OCI-M2 (cell line): ENCODE measurements around the gene CSTF1.
"Not testable (repeated sequence)": the region's sequence is repeated elsewhere in the genome, so short reads cannot be mapped to it uniquely, and the experiment has no call there.

ENCODE experiments used
- DNase-seq: peaks from one replicate; lab custom pipeline; 2025; ENCODE audit not compliant: unreplicated experiment; lab: John Stamatoyannopoulos, UW

CSTF1 gene

DNA sequence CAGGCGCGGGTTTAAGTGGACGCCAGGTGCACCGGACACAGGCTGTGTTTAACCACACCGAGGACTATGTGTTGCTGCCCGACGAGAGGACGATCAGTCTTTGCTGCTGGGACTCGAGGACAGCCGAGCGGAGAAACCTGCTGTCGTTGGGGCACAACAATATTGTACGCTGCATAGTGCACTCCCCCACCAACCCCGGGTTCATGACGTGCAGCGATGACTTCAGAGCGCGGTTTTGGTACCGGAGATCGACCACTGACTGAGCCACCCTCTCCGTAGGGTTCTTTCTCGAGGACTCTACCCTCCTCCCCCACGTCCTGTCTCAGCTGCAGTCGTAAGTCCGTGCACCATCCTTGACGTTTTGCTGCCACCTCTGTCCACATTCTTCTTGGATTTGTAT is 11.0 kb downstream of the CSTF1 start:
- DNase-seq, result no peak

DNA sequence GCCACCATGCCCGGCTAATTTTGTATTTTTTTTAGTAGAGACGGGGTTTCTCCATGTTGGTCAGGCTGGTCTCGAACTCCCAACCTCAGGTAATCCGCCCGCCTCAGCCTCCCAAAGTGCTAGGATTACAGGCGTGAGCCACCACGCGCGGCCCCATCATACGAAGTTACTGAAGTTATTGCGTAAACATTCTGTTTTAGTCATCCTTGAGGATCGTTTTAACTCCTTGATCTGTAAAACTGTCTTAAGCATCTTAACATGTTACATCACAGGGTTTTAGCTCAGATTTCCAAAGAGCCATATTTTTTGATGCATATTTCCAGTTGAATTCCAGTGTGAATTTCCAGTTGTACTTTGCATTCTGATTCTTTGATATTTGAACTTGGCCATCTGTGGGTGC is 12.9 kb downstream of the CSTF1 start:
- DNase-seq, result not testable (repeated sequence)

DNA sequence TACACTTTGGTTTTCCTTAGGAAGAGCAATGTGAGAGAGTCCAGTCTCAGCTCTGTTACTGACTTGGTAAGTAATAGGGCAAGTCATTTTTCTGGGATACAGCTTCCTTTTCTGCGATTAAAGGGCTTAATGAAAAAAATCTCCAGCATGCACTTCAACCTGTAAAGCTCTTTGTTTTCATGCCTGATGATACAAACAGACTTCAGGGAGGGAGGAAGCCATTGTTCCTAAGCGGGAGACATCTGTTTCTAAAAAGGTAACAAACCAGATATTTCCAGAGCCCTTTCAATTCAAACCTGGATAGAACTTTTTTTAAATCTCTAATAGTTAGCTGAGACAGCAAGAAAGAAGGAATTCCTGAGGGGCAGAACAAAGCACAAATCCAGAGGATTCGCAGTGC is 14.5 kb downstream of the CSTF1 start:
- no peak for DNase-seq

DNA sequence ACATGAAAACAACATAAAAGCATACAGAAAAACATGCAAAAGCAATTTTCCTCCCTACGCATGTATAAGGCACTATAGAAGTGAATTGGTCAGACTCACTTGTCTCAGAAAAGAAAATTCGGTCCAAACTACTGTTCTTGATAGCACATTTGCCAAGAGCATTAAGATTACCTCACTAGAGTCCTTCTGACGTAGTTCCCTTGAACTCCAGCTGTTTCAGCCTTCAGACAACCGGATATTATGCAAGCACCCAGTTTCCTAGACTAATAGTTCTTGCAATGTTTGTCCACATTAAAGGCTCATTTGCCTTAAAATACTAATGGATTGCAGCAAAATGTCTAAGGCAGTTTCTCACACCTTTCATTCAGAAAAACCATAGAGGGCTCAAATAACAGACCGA is 17.1 kb downstream of the CSTF1 start:
- no peak for DNase-seq

- DNase-seq, result no peak
Observed at GRCh38 chr20:56409956-56410355, 17.5 kb downstream of the CSTF1 start.

DNA sequence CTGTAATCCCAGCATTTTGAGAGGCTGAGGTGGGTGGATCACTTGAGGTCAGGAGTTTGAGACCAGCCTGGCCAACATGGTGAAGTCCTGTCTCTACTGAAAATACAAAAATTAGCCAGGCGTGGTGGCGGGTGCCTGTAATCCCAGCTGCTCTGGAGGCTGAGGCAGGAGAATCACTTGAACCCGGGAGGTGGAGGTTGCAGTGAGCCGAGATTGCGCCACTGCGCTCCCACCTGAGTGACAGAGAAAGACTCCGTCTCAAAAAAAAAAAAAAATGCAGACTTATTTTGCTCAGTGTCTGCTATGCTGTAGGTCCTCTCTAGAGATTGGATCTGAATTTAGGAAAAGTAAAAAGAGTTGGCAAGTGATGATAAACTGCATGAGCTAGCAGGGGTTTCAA is 18.8 kb downstream of the CSTF1 start:
- DNase-seq, result not testable (repeated sequence)

DNA sequence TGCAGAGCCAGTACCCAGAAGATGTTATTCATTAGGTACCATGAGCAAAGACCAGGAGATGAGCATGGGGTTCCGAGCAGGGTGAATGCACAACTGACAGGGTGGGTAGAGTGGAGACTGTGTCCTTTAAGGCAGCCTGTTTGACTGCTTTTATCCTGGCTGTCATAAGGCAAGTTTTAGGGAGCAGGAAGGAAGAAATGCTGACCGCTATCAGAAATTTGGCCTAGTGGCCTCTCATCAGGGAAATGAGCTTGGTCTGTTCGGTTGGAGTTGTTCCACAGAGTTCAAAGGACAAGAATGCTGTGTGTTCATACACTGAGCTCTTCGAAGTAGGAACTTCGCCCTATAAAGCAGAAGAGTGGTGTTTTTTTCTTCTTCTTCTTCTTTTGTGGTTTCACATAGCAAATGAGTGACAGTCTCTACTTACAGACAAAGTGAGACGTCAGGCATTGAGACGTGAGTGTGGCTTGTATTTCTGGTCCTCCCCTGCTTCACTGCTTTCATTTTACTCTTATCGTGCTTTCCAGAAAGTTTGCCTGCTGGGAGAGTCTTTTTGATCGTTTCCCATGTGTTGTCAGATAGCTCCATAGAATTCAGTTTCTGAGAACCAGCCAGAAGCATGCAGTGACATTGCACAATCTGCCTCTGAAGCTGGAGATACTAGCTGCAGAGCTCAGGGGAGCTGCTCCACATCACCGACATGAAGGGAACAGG is 19.5 kb downstream of the CSTF1 start, which contains the start of gene CASS4:
Gene CASS4 (plus strand): TSS at position 502 of the 714 bp plus-strand sequence. CDS start 199 bp downstream, at position 701.
- DNase-seq, result peak; percentile 91

- DNase-seq, result no peak
Observed at GRCh38 chr20:56412473-56412790, 20.0 kb downstream of the CSTF1 start.

DNA sequence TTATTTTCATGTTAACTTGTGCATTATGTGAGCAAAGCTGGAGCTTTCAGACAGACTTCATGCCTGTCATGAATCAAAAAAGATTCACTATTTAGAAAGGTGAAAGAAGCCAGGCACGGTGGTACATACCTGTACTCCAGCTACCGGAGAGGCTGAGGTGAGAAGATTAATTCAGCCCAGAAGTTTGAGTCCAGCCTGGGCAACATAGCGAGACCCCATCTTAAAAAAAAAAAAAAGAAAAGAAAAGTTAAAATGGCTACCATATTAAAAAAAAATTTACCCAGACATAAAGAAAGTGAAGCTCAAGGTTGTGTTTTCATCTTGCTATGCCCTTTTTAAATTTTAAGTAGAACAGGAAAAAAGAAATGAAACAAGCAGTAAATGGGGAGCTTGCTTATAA is 20.5 kb downstream of the CSTF1 start:
- no peak for DNase-seq

DNA sequence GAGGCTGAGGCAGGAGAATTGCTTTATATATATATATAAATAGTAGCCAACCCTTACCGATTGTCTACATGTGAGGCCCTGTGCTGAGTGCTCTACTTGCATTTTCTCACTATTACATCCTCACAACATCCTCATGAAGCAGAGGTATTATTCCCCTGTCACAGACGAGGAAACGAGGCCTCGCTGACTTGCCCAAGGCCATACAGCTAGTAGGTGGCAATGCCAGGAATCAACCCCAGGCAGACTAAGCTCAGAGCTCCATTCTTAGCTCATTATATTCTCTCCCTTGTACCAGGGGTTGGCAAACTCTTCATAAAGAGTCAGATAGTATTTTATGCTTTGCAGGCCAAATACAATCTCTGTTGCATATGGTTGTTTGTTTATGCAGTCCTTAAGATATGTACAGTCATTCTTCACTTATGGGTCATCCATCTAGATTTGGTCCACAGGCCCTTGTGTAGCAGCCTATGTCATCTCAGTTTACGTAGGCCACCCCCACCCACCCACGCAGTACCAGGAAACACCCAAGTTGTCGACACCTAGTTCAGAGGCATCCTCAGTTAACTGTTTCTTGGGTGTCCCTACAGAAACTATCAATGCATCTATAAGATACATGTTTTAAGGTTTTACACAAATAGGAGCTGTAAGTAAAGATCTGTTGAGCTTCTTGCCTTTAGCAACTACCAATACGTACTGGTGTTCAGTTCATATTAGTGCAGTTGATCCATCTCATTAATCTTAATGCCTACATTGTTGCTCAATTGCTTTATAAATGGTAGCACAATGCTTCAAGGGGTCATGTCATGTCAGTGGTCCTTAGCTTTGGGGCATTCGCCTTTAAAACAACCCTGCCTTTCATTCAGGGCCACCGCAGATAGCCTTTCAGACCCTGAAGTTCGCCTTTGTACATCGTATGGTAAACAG is 22.7 kb downstream of the CSTF1 start:
- DNase-seq, result no peak

DNA sequence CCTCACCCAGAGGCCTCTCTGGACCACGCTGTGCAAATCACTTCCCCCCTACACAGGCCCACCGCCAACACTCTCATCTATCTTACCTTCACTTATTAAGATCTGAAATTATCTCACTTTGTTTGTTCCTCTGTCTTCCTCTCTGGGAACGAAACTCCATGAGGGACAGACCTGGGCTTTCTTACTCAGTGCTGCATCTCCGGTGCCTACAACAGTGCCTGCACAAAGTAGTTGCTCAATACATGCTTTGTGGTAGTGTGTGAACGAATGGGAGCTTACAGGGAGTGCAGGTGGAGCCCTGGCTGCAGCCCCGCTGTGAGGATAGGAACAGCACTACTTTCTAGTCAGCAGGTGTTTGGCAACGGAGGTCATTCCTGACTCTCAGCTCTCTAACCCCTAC is 25.0 kb downstream of the CSTF1 start:
- DNase-seq, result no peak

GRCh38 chr20:56417911-56418310 is 25.5 kb downstream of the CSTF1 start:
- DNase-seq, result no peak

GRCh38 chr20:56418385-56418861 is 26.0 kb downstream of the CSTF1 start:
- DNase-seq, result no peak

DNA sequence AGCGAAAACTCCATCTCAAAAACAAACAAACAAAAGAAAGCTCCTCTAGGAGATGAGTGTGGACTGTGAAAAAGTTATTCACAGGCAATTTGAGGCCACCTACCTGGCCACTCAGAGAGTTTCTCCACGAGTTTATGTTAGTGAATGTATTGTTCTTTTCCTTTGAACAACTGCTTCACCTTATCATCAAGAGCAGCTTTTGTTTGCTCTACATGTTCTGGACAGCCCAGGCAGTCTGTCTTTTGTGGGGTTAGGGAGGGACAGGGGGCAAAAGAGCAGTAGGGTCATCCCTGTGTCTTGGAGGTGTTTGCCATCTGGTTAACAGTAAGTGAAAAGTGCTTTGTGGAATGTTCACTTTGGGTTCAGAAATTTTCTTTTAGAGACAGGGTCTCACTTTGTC is 27.6 kb downstream of the CSTF1 start:
- DNase-seq, result no peak

DNA sequence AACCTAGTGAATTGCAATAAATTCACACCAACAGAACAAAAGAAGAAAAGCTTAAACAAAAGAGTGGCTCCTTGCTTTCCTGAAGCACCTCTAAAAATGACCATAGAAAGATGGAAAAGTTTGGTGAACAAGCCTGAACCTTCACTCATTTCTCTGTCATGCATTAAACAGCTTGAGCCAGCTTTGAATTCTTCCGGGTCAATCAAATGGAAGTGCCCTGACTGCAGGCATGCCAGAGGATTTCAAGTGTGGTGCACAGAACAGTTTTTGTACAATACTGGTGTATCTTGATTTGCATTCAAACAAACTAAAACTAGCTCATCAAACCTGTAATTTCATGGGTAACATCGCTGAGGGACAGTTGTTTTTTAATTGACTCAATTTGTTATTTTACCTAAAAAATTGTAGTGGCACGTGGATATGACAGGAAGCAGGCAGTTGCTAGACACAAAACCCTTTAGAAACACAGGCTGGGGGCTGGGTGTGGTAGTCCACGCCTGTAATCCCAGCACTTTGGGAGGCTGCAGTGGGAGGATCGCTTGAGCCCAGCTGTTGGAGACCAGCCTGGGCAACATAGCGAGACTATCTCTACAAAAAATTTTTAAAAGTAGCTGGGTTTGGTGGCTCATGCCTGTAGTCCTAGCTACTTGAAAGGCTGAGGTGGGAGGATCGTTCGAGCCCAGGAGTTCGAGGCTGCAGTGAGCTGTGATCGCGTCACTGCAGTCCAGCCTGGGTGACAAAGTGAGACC is 28.7 kb downstream of the CSTF1 start:
- no peak for DNase-seq

DNA sequence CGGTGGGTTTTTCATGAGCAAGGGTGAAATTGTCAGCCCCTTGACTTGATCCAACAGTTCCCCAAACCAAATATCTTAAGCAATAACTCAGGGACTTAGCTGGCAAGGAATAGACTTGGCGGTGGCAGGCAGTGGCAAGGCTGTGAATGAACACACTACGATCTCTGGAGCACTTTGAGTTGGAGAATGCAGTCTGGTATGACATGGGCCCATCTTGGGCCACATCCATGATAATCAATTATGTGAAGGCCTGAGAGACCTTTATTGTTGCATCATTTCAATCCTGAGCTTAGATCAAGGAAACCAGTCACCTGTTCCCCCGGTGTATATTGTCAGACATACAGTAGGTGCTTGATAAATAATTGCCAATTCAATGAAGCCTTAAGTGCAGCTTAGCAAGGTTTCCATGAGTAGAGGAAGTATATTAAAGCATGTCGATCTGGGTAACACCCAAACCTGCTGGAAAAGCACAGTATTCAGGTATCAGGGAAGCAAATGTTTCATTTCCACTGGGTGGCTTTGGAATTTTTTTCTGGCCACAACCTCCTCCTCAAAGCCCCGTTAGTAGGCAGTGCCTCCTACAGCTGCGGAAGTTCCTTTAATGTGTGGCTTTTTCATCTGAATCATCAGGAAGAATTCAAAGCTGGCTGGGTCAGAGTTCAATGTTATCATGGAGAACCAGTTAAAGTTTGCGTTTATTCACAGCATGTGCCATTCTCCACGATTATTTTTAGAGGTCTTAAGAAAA is 29.8 kb downstream of the CSTF1 start:
- no peak for DNase-seq

- DNase-seq, result no peak
Observed at GRCh38 chr20:56422824-56423189, 30.4 kb downstream of the CSTF1 start.

DNA sequence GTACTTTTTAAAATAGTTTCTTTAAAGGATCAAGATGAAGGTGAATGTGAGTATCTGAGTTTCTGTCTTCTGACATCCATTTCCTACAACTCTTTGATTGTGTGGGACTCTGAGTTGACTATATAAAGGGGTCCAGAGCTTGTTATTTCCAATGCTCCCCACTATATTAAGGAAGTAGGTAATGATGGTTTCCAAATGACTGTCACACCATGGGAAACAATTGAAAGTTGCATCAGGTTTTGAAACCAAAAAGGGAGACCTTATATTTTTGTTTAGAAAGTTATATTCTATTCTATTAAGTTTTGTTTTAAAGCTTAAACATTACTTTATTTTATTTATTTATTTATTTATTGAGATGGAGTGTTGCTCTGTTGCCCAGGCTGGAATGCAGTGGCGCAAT is 30.8 kb downstream of the CSTF1 start:
- DNase-seq, result no peak

DNA sequence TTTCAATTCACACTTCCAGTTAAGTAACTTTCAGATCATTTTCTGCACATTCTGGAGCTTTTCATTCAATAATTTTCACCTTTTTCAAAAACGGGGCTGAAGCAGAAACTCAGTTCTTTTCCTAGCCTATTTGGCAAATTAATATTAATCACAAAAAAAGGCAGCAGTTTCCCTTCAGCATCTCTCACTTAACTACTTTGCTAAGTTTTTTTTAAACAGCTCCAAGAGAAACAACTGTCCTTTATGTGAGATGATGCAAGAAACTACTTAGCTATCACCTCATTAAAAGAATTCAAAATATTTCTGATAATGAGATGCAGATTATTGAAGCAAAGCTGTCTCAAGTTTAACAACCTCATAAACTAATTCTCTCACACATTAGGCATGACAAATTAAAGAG is 31.4 kb downstream of the CSTF1 start:
- no peak for DNase-seq

DNA sequence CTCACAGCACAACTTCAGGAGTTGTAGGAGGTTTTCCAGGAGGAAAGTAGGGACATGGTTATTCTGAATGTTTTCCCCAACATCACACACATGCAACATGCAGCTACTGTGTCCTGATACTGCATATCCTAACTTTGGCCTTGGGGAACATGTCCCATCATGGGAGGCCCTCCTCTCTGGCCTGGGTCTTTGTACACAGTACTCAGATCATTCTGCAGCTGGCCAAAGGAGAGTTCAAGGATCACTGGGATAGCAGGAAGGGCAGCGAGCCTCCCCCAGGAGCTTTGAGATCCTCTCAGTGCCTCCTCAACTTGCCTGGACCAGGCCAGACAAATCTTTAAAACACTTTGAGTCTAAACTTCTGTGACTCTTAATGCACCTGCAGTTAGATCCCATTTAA is 32.5 kb downstream of the CSTF1 start:
- no peak for DNase-seq

DNA sequence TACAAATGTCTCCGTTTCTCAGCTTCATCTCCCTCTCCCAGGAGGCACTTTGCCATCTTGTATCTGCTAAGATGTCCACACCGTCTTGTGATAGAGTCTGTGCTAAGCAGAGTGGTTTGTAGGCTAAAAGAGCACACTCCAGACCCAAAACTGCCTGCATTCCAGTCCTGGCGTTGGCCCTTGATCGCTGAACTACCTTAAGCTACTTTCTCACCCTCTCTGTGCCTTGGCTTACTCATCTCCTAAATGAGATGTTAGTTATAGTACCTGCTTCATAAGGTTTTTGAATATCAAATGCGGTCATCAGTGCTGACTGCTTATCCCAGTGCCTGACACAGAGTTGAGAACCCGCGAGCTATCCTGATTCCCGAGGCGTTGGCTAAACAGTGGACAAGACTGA is 33.6 kb downstream of the CSTF1 start:
- DNase-seq, result no peak
